ENCODE measurements around the gene MRO.

DNA sequence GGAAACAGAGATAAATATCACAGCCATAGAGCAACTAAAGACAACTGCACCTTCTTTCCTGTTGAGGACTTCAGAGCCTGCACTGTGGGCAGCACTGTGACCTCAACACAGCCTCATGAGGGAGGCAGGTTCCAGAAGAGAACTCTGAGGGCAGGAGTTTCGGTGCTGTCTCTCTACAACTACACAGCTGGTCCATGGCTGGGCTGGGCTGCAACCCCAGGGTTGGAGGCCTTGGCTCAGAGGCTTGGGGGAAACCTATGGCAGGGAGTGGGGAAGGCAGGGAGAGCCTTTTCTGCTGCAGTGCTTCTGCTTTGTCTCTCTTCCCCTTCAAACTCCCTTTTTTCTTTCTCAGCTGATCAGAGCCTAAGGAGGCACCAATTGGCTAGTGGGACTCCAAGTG lies 66.5 kb downstream of the MRO start:
- TF ChIP-seq POLR2A (IDR thresholded peaks at IDR 0.05; ENCODE audit: low read length) (no peak), GATA1 (IDR thresholded peaks at IDR 0.05; ENCODE audit: low read depth, low read length) (no peak)
